ENCODE measurements around the gene C5orf22. TPM values are rescaled to one million over a fixed set of nuclear protein-coding genes. Genes with fewer than 3 reads are reported as not detected.

The C5orf22 gene
- total RNA-seq, 1 donor from 2014 or later = 33.9 TPM

- DNase-seq (ENCODE audit: low read depth) = no peak
Observed at GRCh38 chr5:31604240-31604639, 72.1 kb downstream of the C5orf22 start.

GRCh38 chr5:31604644-31605043 is 72.5 kb downstream of the C5orf22 start:
- DNase-seq (ENCODE audit: low read depth) = no peak

Other genes with a start within 250 kb of the C5orf22 start
- gene DROSHA, start 208 bp upstream of the C5orf22 start, total RNA-seq = 41.3 and 105 TPM in 2 replicates
- gene PDZD2, start 106.8 kb downstream of the C5orf22 start, total RNA-seq = 6.6 and 14.2 TPM in 2 replicates

All from renal cortical epithelial cell (primary cell).